Right renal pelvis (tissue), 4 donors: ENCODE data around the gene PAQR4. TPM values are rescaled to one million over a fixed set of nuclear protein-coding genes. Genes with fewer than 3 reads are reported as not detected.

Experiments used
- DNase-seq, 4 donors: peaks; one replicate each; pipeline ENCODE4 v3.0.0-alpha.2; 2013; ENCODE audit warnings: low read depth in 4 of 4, low spot score in 3 of 4, missing footprints in 1 of 4
- polyA plus RNA-seq, 4 donors: library from polyadenylated mRNA; unstranded; fragments of 120-200 nt; gene quantifications; one replicate each; pipeline ENCODE4 v1.2.1, GENCODE V29; 2013; ENCODE audit not compliant: insufficient read length in 4 of 4

PAQR4 gene
- polyA plus RNA-seq, 4 donors, result 8.6 to 12.7 (median 10.4) TPM

DNA sequence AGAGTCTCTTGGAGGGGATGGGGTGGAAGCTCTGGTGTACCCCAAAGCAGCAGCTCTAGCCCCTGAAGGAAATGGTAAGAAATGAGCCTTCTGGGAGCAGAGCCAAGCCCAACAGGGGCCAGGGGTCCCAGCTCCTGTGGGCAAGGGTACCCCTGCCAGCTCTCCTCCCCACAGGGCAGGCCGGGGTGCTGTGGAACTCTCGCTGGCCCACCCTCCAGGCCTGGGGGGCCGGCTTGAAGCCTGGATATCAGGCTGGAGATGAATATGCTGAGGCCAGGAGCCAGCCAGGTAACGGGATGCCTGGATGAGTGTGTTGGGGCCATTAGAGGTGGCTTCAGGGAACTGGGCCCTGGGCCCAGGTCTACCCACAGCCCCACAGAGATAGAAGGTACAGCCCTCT lies 31.4 kb downstream of the PAQR4 start:
- DNase-seq, result no peak

DNA sequence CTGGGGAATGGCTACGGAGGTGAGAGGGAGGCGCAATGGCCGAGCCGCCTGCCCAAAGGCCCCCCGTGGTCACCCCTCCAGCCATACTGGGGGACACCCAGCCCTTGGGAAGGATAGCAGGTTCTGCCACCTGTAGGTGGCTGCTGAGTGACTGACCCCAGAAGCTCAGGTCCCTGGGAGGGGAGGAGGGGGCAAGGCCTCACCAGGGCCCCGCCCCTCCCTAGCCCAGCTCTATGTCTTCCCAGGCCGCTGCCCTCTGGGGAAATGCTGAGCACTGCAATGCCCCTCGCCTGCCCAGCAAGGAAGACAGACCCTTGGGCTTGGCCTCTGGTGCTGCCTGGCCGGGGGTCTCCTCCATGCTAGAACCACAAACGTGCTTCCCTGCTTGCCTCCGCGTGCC lies 32.2 kb downstream of the PAQR4 start:
- DNase-seq, result no peak

DNA sequence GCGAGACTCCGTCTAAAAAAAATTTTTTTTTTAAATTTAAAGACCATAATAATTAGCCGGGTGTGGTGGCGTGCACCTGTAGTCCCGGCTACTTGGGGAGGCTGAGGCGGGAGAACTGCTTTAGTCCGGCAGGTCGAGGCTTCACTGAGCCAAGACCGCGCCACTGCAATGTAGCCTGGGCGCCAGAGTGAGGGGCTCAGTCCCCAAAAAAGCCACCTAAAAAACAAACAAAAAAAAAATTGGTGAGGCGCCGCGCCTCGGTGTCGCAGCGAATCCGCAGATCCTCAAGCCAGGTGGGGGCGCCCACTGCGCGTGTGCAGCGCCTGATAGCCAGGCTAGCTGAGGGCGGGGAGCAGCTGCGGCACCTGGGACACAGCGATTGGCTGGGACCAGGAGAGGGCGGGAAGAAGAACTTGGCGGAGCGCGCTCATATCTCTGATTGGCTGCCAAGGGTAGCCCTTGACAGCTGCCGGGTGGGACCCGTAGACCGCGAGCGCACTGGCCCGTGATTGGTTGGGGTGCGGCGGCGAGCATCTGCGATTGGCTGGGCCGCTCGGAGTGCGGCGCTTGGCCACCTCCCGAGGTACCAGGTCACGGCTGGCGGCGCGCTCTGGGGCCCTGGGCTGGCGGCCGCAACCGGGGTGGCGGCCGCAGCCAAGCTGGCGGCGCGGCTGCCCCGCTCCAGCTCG lies 34.6 kb downstream of the PAQR4 start:
- DNase-seq, result peak; percentile 90 to 94 (median 94)

DNA sequence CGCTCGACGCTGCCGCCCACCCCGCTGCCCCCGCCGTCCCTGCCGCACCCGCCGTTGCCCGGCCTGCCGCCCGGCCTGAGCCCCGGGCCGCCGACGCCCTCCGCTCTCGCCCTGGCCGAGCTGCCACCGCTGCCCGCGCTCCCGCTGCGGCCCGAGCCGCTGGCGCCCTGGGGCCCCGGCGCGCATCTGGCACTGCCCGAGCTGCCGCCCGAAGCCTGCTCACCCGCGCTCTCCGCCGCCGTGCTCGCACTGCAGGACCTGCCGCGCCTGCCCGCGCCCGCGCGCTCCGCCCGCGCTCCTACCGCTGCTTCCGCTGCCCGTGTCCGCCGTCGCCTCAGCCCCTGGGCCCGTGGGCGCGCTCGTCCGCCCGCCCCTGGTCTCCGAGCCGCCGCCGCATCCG lies 35.2 kb downstream of the PAQR4 start:
- no peak for DNase-seq

DNA sequence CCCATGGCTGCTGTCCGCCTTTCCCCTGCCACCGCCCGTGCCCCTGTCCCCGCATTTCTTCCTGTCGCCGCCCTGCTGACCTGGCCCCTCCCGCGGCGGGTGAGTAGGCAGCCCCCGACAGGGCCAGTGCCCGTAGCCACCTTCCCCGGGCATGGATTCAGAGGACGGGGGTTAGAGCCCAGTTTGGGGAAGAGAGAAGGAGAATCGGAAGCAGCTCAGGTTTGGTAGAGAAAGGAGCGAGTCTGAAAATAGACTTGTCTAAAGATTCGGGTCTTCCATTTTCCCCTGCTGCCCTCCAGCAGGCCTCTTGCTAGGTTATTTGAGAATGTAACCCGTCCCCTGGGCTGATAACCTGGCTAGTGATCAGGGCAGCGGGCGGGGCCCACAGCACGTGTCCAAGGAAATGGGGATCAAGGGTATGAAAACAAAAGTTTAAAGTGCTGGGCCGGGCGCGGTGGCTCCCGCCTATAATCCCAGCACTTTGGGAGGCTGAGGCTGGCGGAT lies 35.7 kb downstream of the PAQR4 start:
- no peak for DNase-seq

DNA sequence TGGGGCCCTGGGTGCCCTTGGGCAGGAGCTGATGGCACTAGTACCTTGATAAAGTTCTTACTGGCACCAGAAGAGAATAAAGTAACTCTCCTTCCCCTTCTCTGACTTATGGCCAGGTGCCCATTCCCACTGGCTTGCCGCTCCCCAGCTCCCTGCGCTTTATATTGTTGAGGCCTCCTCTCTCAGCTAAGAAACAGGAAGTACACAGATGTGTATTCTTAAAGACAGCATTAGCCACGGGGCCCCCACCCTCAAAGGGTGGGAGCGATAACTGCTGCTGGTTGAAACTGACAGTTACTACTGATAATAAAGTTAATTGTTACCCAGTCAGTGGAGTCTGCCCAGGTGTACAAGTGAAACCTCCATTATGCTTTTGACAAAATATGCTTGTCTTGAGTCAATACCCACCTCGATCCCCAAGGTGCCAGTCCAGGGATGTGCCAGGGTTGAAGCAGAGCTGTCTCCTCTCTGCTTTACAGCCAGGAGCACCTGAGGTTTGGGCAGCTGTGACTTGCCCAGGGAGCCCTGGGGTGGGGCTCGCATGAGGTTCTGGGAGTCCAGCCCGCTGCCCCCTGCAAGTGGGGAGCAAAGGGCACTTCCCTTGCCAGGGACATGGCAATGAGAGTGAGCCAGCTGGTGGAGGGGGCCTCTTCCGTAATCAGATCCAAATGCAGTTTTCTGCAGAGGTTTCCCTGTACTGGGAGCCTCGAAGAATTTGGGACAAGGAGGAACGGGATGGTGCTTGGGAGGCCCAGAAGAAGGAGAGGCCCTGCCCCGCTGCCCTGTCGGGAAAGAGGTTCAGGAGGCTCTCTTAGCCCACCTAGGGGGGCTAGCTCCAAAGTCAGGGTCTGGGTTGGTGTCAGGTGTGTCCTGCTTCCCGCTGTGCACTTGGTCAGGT lies 38.2 kb downstream of the PAQR4 start:
- DNase-seq, result no peak

DNA sequence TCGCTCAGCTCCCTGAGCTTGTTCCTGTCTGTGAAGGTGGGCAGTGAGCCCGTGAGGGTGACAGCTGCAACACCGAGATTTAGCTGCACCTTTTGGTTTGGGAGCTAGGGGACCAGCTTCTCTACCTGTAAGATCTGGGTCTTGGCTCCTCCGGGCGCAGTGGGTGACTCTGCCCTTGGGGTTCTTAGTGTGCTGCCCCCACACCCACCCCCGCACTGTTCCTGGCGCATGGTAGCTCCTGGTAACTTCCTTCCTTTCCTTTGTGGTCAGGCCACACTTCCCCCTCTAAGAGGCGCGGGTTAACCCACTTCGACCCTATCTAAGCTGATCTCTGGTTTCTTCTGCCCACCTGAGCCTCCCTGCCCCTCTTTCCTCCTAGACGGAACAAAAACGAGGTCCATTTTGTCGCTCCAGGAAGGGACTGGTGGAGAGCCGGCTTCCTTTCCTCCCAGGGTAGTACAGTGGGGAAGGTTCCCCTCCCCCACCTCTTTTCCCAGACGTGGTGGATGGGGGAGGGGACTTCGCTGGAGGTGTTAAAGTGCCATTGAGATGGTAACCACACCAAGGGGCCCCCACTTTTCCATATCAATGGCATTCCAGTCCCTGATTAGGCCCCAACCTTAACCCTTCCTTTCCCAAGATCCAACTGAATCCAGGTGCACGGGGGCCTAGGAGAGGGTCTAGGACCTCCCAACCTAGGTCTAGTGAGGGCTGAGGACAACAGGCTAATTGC lies 39.0 kb downstream of the PAQR4 start:
- no peak for DNase-seq

DNA sequence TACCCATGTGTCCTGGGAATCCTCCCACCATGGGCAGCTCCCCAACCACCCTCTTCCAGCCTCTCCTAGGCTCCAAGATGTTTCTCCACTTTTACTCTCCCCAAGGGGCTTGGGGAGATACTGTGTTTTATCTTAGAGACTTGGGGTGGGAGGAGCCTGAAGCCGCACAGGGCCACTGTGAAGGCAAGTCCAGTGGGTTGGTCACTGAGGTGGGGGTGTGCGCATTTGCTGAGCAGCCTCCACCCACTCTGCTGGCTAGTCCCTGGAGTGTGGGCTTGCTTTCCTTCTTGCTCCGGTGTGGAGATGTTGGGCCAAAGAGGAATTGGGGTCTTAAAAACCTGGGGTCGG lies 39.5 kb downstream of the PAQR4 start:
- no peak for DNase-seq

DNA sequence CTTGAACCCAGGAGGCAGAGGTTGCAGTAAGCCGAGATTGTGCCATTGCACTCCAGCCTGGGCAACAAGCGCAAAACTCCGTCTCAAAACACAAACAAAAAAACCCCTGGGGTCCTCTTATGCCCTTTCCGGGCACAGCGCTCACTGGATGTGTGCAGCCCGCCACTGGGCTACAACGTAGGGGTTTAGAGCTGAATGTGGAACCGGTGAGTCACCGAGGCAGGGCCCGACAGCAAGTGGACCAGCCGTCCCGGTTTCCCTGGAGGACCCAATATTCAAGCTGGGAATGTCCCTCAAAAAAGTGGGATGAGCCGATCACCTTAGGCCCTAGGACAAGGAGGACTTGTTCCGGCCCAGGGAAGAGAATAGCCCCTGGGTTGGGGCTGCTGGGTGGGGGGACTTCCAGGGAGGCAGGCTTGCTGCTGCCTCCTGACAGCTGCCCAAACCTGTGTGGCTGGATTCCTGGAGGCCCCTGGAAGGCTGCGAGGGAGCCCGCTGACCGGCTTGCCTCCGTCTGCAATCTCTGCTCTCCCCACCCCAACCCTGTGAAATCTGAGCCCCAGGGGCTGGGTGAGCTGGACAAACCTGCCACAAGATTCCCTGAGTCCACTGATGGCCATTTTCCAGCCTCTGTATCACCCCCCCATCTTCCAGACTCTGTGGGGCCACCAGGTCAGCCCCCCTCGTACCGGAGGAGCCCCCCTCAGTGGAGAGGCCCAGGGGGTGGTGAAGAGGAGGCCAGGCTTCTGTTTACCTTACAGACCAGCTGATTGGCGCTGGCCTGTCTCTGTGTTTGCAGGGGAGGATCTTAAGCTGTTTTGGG lies 40.6 kb downstream of the PAQR4 start:
- peak in 1 of 4 donors; percentile 74 for DNase-seq

DNA sequence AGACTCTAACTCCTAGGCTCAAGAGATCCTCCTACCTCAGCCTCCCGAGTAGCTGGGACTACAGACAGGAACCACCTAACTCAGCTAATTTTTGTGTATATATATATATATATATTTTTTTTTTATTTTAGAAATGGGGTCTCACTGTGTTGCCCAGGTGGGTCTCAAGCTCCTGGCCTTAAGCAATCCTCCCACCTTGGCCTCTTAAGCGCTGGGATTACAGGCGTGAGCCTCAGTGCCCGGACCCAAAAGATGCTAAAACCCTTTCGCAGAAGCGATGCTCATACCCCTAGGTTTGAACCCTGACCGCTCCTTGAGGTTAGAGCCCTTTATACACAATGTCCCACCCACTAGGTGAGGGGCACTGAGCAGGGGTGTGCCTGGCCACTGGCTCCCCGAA lies 41.4 kb downstream of the PAQR4 start:
- no peak for DNase-seq

DNA sequence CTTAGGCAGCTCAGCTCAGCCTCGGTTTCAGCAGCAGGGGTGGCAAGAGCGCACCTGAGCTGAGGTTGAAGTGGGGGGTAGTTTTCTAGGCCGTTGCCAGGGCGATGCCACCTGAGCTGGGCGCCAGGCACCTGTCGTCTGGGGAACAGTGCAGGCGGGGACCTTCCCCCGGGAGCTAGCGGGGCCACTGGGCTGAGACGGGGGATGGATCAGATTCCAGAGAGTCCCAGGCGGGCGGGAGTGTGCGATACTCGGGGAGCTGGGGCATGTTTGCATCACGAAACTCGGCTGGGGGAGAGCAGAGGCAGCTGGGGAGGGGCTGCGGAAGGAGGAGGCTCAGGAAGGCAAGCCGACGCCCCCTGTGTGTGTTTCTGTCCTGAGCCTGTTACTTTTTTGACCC lies 43.1 kb downstream of the PAQR4 start:
- DNase-seq, result no peak

DNA sequence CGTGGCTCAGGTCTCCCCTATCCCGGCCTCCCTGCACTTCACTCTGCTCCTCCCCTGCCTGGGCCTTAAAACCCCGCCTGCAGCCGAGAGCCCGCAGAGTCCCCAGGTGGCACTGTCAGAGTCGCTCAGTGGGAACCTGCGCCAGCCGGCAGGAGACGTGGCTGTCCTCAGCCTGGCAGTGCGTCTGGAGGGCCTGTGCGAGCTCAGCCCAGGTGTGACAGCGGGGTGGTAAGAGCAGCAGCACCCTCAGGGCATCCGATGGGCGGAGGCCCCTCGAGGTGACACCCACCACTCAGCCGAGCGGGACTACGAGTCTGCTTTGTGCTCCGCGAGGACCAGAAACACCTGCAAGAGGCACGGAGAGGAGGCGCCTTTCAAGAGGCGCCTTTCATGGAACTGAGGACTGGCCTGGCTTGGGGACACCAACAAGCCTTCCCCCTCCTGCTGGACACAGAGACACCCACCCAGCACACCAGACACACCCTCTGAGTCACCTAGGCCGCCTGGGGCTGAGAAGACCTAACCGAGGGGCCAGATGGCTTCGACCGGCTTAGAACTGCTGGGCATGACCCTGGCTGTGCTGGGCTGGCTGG lies 43.8 kb downstream of the PAQR4 start, which contains the start of gene CLDN9:
Gene CLDN9 (plus strand): TSS at position 96 of the 593 bp plus-strand sequence. CDS start 440 bp downstream, at position 536.
- no peak for DNase-seq

DNA sequence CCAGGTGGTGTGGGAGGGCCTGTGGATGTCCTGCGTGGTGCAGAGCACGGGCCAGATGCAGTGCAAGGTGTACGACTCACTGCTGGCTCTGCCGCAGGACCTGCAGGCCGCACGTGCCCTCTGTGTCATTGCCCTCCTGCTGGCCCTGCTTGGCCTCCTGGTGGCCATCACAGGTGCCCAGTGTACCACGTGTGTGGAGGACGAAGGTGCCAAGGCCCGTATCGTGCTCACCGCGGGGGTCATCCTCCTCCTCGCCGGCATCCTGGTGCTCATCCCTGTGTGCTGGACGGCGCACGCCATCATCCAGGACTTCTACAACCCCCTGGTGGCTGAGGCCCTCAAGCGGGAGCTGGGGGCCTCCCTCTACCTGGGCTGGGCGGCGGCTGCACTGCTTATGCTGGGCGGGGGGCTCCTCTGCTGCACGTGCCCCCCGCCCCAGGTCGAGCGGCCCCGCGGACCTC lies 44.4 kb downstream of the PAQR4 start:
- DNase-seq, result no peak

DNA sequence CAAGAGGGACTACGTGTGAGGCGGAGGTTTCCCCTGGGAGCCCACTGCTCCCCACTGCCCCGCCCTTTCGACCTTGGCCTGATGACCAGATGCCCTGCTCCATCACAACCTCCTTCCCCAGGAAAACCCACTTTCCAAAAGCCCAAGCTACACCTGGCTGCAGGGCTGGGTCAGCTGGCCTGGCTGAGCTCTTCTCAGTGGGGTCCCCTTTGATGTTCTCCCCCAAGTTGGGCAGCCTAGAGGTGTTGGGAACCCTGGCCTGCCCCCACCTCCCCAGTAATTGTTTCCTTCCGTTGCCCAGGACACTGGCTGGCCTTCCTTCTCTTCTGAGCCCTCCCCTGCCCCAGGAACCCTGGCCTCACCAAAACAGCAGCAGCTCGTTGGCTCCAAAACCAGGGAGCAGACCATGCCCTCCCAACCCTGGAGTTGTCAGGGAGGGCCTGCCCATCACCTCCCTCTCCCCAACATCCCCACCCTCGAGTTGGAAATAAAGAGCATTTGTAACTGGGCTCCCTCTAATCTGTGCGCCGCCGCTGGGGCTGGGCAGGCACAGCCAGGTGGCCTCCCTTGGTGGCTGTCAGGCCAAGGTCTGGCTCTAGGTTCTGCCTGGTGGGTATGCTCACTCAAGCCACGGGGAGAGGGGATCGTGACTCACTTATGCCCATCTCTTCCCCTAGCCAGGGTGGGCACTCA lies 45.0 kb downstream of the PAQR4 start:
- DNase-seq, result no peak

DNA sequence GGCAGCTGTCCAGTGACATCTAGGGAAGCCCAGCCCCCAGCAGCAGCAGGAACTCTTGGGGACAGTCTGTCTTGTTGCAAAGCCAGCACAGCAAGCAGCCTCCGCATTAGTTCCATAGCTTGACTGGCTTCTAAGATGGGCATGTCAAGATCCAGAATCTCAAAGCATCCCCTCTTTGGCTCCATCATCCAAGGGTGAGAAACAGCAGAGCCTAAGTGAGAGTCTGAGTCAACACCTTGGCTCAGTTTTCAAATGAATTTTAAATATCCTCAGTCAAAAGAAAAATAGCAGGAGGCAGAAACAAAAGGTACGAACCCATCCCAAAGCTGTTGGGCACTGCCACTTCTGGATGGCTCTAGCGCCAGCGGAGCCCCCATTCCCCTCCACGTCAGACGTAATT lies 45.8 kb downstream of the PAQR4 start:
- no peak for DNase-seq

DNA sequence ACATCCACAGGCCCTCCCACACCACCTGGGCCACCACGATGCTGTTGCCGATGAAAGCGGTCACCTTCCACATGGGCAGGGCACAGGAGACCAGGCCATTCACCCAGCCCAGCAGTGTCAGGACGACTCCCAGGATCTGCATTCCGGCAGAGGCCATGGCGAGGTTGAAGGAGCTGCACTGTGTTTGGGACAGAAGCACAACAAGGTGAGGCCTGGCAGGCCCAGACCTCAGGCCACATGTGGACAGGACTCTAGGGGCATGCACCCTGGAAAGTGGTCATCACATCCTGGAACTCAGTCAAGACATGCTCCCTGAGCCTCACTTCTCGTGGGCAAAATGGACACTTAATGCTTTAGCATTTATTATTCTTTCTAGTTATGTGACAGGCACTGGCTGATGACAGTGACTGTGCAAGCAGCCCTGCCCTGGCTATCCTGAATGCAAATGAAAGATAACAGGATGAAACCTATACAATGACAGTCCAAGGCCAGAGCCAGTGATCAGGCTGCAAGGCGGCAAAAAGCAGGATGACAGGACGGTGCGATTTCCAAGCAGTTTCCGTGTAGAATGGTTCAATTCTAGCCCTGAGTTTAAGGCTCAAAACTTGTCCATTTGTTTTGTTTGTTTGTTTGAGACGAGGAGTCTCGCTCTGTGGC lies 46.8 kb downstream of the PAQR4 start:
- DNase-seq, result no peak

DNA sequence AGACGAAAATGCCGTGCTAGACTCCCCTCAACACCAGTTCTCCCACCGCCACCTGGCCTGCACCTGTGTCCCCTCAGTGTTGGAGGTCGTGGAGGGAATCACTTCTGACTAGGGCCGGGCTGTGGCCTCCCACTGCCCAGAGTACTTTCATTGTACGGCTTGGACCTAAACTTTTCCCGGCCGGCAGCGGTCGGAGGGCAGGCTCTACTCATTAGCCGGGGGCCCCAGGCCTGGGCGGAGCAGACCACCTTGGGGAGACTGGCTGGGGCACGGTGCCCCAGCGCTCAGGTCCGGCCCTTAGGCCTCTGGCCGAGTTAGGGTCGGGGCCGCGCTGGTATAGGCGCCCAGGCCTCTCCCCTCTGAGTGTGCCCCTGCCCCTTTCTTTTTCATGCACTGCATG lies 48.2 kb downstream of the PAQR4 start:
- no peak for DNase-seq

DNA sequence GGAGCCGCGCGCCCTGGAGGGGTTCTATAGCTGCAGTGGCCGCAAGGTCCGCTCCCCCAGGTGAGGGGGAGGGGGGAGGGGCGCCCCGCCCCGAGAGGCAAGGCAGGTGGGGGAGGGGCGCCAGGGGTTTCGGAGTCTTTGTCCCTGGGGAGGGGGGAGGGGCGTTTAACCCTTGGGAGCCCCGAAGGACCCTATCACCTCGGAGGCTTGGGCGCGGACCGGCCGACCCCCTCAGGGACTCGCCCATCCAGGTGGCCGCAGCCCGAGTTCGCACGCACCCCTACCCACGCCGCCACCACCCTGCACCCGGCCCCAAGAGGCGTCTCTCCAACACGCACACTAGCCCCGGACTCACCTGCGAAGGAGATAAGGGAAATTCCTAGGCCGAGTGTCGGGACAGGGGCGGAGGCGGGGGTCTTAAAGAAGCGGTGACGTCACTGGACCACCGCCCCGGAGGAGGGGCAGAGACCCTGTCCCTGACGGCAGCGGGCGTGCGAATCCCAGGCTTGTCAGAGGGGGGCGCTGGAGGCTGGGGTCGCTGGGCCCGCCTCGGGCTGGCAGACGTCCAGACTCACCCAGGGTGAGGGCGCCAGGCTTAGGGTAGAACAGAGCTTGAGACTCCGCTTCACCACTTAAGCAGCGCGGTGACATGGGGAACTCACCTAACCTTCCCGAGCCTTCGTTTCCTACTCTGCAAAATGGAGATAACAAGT lies 48.8 kb downstream of the PAQR4 start, which contains the start of gene CLDN6:
Gene CLDN6 (minus strand): TSS at position 390 of the 713 bp plus-strand sequence. CDS start 2,162 bp downstream, outside the sequence.
- no peak for DNase-seq
